Measurements from ENCODE around the gene RAPGEF6.
A peak's percentile ranks its signal among the peaks of the same experiment; 100 is the strongest.
"Not testable (repeated sequence)": the region's sequence is repeated elsewhere in the genome, so short reads cannot be mapped to it uniquely, and the experiment has no call there.

Gene RAPGEF6

DNA sequence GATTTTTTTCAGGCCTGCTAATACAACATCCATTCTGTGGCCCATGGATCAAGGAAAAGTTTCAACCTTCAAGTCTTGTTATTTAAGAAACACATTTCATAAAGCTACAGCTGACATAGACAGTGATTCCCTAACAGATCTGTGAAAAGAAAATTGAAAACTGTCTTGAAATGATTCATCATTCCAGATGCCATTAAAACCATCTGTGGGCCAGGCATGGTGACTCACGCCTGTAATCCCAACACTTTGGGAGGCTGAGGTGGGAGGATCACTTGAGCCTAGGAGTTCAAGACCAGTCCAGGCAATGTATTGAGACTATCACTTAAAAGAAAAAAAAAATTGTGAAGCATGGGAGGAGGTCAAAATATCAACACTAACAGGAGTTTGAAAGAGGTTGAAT lies 6.0 kb downstream of the RAPGEF6 start:
- TF ChIP-seq, protein P1, sequence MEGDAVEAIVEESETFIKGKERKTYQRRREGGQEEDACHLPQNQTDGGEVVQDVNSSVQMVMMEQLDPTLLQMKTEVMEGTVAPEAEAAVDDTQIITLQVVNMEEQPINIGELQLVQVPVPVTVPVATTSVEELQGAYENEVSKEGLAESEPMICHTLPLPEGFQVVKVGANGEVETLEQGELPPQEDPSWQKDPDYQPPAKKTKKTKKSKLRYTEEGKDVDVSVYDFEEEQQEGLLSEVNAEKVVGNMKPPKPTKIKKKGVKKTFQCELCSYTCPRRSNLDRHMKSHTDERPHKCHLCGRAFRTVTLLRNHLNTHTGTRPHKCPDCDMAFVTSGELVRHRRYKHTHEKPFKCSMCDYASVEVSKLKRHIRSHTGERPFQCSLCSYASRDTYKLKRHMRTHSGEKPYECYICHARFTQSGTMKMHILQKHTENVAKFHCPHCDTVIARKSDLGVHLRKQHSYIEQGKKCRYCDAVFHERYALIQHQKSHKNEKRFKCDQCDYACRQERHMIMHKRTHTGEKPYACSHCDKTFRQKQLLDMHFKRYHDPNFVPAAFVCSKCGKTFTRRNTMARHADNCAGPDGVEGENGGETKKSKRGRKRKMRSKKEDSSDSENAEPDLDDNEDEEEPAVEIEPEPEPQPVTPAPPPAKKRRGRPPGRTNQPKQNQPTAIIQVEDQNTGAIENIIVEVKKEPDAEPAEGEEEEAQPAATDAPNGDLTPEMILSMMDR (conservative IDR thresholded peaks at IDR 0.05; ENCODE audit: low read depth): no peak
- ChIA-PET CTCF (interaction anchor here (1.0 to 1.3 kb wide), 3 partner anchors 35 to 512 kb away, joined by 3 to 5 read pairs (median 3); no protein-coding TSS in a partner anchor), POLR2A (ENCODE audit: low non-redundant PET) (no interaction called here)
- no peak overlapping the region for H3K27ac ChIP-seq
- peak; percentile 36 for DNase-seq (ENCODE audit: low spot score)

DNA sequence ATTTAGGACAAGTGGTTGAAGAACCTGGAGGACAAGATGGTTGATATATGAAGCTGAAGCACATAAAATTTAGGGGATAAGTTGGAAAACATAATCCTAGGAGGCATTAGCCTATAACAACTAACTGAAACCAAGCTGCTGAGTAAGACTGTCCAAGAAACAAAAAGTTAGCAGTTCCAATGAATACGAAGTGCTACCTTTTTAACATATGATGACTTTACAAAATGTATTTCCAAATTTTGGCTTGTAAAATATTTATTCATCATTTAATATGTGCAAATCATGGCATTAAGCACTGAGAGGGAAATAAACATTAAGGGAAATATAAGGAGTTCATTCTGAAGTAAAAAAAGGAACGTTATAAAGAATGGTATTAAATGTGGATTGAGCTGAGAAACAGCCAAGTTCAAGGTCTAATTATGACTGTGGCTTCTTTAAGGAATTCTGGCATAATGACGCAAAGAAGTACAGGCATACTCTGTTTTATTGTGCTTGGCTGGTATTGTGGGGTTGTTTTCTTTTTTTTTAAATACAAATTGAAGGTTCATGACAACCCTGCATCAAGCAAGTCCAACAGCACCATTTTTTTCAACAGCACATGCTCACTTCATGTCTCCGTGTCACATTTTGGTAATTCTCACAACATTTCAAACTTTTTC lies 7.7 kb downstream of the RAPGEF6 start:
- POLR2A ChIA-PET (ENCODE audit: low non-redundant PET): interaction anchor here (0.5 kb wide), 1 partner anchor 17 kb away, joined by 3 read pairs; no protein-coding TSS in a partner anchor
- CTCF ChIA-PET: interaction anchor here (0.7 kb wide), 1 partner anchor 84 kb away, joined by 4 read pairs; no protein-coding TSS in a partner anchor
- TF ChIP-seq, protein P1 (conservative IDR thresholded peaks at IDR 0.05; ENCODE audit: low read depth): no peak
- no peak for DNase-seq (ENCODE audit: low spot score)
- H3K27ac ChIP-seq: no peak overlapping the region

GRCh38 chr5:131622633-131623032 lies 12.4 kb downstream of the RAPGEF6 start:
- DNase-seq (ENCODE audit: low spot score): no peak
- POLR2A ChIA-PET (ENCODE audit: low non-redundant PET): no interaction called here

GRCh38 chr5:131621164-131621563 lies 13.9 kb downstream of the RAPGEF6 start:
- H3K27ac ChIP-seq; POLR2A ChIA-PET (ENCODE audit: low non-redundant PET); CTCF ChIA-PET; DNase-seq (ENCODE audit: low spot score): not testable (repeated sequence)

More at GRCh38 chr5:131622633-131623032, 12.4 kb downstream of the RAPGEF6 start:
- no peak overlapping the region for H3K27ac ChIP-seq
- TF ChIP-seq, protein P1 (conservative IDR thresholded peaks at IDR 0.05; ENCODE audit: low read depth): no peak
- CTCF ChIA-PET: interaction anchor here (0.6 to 1.4 kb wide), 3 partner anchors 17 to 70 kb away, joined by 3 to 7 read pairs (median 4); no protein-coding TSS in a partner anchor

GRCh38 chr5:131619102-131619501 lies 15.9 kb downstream of the RAPGEF6 start:
- ChIA-PET CTCF (no interaction called here), POLR2A (ENCODE audit: low non-redundant PET) (no interaction called here)
- no peak for DNase-seq (ENCODE audit: low spot score)
- H3K27ac ChIP-seq: no peak overlapping the region
- TF ChIP-seq, protein P1 (conservative IDR thresholded peaks at IDR 0.05; ENCODE audit: low read depth): no peak

GRCh38 chr5:131617140-131617822 lies 17.7 kb downstream of the RAPGEF6 start:
- ChIA-PET POLR2A (ENCODE audit: low non-redundant PET) (no interaction called here), CTCF (no interaction called here)
- TF ChIP-seq, protein P1 (conservative IDR thresholded peaks at IDR 0.05; ENCODE audit: low read depth): no peak
- no peak overlapping the region for H3K27ac ChIP-seq
- DNase-seq (ENCODE audit: low spot score): no peak

DNA sequence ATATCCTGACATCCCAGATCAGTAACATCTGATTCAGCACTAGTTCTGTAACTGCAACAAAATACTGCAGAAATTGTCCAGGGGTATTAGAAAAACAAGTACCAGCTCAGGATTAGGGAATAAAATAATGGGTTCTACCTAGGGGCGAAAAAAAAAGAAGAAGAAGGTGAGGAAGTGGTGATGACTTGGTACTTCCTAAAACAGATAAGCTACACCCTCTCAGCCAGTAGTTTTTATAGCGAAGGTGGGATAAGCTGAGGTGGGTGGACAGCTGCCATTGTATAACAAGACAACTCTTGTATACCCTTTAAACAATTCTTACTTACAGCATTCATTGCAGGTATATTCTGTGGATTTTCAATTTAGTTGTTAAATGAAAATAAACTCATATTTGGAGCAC lies 19.1 kb downstream of the RAPGEF6 start:
- TF ChIP-seq, protein P1 (conservative IDR thresholded peaks at IDR 0.05; ENCODE audit: low read depth): no peak
- CTCF ChIA-PET: interaction anchor here (0.5 to 0.8 kb wide), 3 partner anchors 10 to 625 kb away, joined by 3 to 6 read pairs (median 4); no protein-coding TSS in a partner anchor
- no peak overlapping the region for H3K27ac ChIP-seq
- POLR2A ChIA-PET (ENCODE audit: low non-redundant PET): no interaction called here
- DNase-seq (ENCODE audit: low spot score): no peak

Measured in RWPE1 (cell line).